ENCODE data around the gene CRPPA.
"Not testable (repeated sequence)": the region's sequence is repeated elsewhere in the genome, so short reads cannot be mapped to it uniquely, and the experiment has no call there.

CRPPA gene

DNA sequence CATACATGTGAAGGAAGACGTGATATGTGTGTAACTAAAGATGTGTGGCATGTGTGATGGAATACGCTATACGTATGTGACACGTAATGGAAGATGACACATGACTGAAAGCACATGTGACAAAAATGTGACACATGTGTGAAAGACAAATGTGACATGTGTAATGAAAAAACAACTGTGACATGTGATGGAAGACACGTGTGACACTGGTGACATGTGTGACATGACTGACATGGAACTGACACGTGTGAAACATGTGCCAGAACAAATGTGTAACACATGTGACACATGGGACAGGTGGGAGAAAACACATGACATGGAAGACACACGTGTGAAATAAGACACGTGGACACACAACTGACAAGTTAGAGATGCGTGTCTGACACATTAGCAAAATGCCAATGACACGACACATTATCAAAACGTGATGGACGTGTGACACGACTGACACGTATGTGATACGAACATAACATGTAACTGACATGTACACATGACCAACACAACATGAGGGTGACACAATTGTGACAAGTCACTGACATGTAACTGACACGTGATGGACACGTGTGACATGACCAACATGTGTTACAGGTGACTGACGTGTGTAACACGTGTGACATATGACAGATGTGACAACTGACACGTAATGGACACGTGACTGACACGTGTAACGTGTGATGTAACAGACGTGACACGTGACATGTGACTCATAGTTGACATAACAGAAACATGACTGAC is 24.4 kb downstream of the CRPPA start:
- no peaks in the 10 kb centered on the region for H3K27me3 ChIP-seq (ENCODE audit: control insufficient read depth, insufficient read depth, low read length)
- H3K36me3 ChIP-seq (ENCODE audit: control insufficient read depth, insufficient read depth, low read length): peaks cover 17% of the 10 kb centered on the region
- no peaks in the 10 kb centered on the region for H3K4me1 ChIP-seq (ENCODE audit: control insufficient read depth, insufficient read depth, low read length)
- peak overlapping the region; percentile 2; the same call in 1 of the 2 replicates for H3K4me3 ChIP-seq (ENCODE audit: low read depth, low read length)
- no peak overlapping the region for H3K9ac ChIP-seq (ENCODE audit: low read length)
- H3K27ac ChIP-seq (ENCODE audit: low read depth, low read length): no peak overlapping the region
- H3K9me3 ChIP-seq (ENCODE audit: control insufficient read depth, insufficient read depth, low read depth, low read length): peaks cover 44% of the 10 kb centered on the region

DNA sequence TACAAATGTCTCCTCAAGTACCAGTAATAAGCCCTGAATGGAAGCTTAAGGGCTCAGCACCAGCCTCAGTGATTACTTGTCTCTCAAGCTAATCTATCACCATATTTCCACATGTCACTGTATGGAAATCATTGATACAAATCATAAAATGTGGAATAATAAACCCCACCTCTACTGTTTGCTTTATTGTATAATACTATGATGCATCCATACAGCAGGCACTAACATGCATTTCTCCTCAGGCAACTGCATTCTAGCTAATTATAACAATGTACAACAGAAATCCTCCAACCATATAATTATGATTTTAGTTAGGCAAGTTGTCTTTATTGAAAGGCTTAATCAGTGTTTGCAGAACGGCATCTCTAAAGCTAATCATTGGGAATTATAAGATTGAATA is 26.2 kb downstream of the CRPPA start:
- Histone ChIP-seq H3K9ac (ENCODE audit: low read length) (no peak overlapping the region), H3K27me3 (ENCODE audit: control insufficient read depth, insufficient read depth, low read length) (no peaks in the 10 kb centered on the region), H3K36me3 (ENCODE audit: control insufficient read depth, insufficient read depth, low read length) (peaks cover 17% of the 10 kb centered on the region), H3K9me3 (ENCODE audit: control insufficient read depth, insufficient read depth, low read depth, low read length) (peaks cover 40% of the 10 kb centered on the region), H3K27ac (ENCODE audit: low read depth, low read length) (no peak overlapping the region), H3K4me3 (ENCODE audit: low read depth, low read length) (no peak overlapping the region), H3K4me1 (ENCODE audit: control insufficient read depth, insufficient read depth, low read length) (no peaks in the 10 kb centered on the region)

DNA sequence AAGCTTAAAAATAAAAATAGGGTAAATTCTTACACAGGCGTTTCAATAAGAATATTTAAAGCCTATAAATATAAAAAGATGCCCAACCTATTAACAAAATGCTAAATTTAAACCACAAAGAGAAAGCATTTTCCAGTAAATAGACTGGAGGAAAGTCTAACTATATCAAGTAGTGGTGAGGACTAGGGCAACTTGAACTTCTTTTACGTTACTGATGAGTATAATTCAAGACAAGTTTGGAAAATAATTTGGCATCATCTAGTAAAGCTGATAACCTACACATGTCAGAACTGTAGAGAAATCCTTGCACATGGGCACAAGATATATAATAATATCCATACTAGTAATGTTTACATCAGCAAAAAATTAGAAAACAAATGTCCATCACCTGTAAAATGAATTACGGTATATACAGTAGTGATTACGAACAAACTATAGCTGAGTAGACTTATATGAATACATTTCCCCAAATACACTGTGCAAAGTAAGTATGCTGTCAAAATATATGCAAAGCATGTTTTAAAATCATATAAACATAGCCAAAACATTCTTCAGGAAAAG is 27.4 kb downstream of the CRPPA start:
- Histone ChIP-seq H3K9ac (ENCODE audit: low read length) (no peak overlapping the region), H3K27me3 (ENCODE audit: control insufficient read depth, insufficient read depth, low read length) (no peaks in the 10 kb centered on the region), H3K4me3 (ENCODE audit: low read depth, low read length) (no peak overlapping the region), H3K4me1 (ENCODE audit: control insufficient read depth, insufficient read depth, low read length) (no peaks in the 10 kb centered on the region), H3K27ac (ENCODE audit: low read depth, low read length) (no peak overlapping the region), H3K36me3 (ENCODE audit: control insufficient read depth, insufficient read depth, low read length) (peaks cover 10% of the 10 kb centered on the region), H3K9me3 (ENCODE audit: control insufficient read depth, insufficient read depth, low read depth, low read length) (peaks cover 28% of the 10 kb centered on the region)

DNA sequence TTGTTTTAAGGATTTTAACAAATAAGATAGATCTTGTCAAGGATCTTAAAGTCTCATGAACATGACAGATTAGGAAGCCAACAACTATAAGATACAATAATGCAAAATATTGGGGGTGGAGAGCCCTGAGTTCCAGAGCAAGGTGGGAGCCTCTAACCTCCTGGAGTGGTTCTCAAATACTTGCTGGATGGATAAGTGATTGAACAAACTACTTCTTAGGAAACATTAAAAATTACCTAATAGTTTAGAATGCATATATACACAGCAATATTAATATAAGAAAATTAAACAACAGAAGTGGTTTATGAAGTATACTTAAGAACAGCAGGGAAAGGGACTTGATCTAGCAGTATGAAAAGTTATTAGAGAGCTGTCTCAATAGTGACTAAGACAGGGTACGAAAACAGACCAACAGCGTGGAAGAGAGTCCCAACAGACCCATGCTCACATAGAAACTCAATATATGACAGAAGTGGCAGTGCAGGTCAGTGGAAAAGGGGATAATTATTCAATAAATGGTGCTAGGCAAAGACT is 28.3 kb downstream of the CRPPA start:
- no peak overlapping the region for H3K27ac ChIP-seq (ENCODE audit: low read depth, low read length)
- no peaks in the 10 kb centered on the region for H3K4me1 ChIP-seq (ENCODE audit: control insufficient read depth, insufficient read depth, low read length)
- H3K36me3 ChIP-seq (ENCODE audit: control insufficient read depth, insufficient read depth, low read length): peaks cover 10% of the 10 kb centered on the region
- H3K27me3 ChIP-seq (ENCODE audit: control insufficient read depth, insufficient read depth, low read length): no peaks in the 10 kb centered on the region
- no peak overlapping the region for H3K4me3 ChIP-seq (ENCODE audit: low read depth, low read length)
- H3K9me3 ChIP-seq (ENCODE audit: control insufficient read depth, insufficient read depth, low read depth, low read length): peaks cover 19% of the 10 kb centered on the region
- no peak overlapping the region for H3K9ac ChIP-seq (ENCODE audit: low read length)

DNA sequence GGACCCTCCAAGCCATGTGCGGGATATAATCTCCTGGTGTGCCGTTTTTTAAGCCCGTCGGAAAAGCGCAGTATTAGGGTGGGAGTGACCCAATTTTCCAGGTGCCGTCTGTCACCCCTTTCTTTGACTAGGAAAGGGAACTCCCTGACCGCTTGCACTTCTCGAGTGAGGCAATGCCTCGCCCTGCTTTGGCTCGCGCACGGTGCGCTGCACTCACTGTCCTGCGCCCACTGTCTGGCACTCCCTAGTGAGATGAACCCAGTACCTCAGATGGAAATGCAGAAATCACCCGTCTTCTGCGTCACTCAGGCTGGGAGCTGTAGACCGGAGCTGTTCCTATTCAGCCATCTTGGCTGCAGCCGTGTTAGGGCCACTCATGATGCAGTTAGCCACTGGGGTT is 37.6 kb downstream of the CRPPA start:
- H3K27me3 ChIP-seq (ENCODE audit: control insufficient read depth, insufficient read depth, low read length); H3K36me3 ChIP-seq (ENCODE audit: control insufficient read depth, insufficient read depth, low read length); H3K27ac ChIP-seq (ENCODE audit: low read depth, low read length); H3K9ac ChIP-seq (ENCODE audit: low read length); H3K4me3 ChIP-seq (ENCODE audit: low read depth, low read length); H3K4me1 ChIP-seq (ENCODE audit: control insufficient read depth, insufficient read depth, low read length): not testable (repeated sequence)
- peaks cover 24% of the 10 kb centered on the region for H3K9me3 ChIP-seq (ENCODE audit: control insufficient read depth, insufficient read depth, low read depth, low read length)

DNA sequence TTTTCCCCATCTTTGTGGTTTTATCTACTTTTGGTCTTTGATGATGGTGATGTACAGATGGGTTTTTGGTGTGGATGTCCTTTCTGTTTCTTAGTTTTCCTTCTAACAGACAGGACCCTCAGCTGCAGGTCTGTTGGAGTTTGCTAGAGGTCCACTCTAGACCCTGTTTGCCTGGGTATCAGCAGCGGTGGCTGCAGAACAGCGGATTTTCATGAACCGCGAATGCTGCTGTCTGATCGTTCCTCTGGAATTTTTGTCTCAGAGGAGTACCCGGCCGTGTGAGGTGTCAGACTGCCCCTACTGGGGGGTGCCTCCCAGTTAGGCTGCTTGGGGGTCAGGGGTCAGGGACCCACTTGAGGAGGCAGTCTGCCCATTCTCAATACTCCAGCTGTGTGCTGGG is 38.2 kb downstream of the CRPPA start:
- peaks cover 24% of the 10 kb centered on the region for H3K9me3 ChIP-seq (ENCODE audit: control insufficient read depth, insufficient read depth, low read depth, low read length)
- H3K4me3 ChIP-seq (ENCODE audit: low read depth, low read length); H3K9ac ChIP-seq (ENCODE audit: low read length); H3K4me1 ChIP-seq (ENCODE audit: control insufficient read depth, insufficient read depth, low read length); H3K27ac ChIP-seq (ENCODE audit: low read depth, low read length); H3K27me3 ChIP-seq (ENCODE audit: control insufficient read depth, insufficient read depth, low read length); H3K36me3 ChIP-seq (ENCODE audit: control insufficient read depth, insufficient read depth, low read length): not testable (repeated sequence)
